Right lung (tissue), 5 donors: Measurements from ENCODE around the gene ECD. TPM values are rescaled to one million over a fixed set of nuclear protein-coding genes. Genes with fewer than 3 reads are reported as not detected.
"Not testable (repeated sequence)": the region's sequence is repeated elsewhere in the genome, so short reads cannot be mapped to it uniquely, and the experiment has no call there.

Source experiments
- DNase-seq, 2 donors: peaks; one replicate each; pipeline ENCODE4 v3.0.0-alpha.2; 2013
- polyA plus RNA-seq, 5 donors: library from polyadenylated mRNA; unstranded; fragments of 120-200 nt; gene quantifications; one replicate each; pipeline versions ENCODE4 v1.2.1 to v1.2.3, GENCODE V29; 2013; ENCODE audit warnings: inconsistent platforms in 1 of 5, low replicate concordance in 1 of 5; ENCODE audit not compliant: insufficient read length in 5 of 5, insufficient read depth in 1 of 5

Gene ECD
- polyA plus RNA-seq, 5 donors: 30.7 to 42.4 (median 39.0) TPM

GRCh38 chr10:73163096-73163495, 4.7 kb downstream of the ECD start:
- DNase-seq: no peak

- DNase-seq: no peak
Measured at GRCh38 chr10:73161662-73162061, 6.1 kb downstream of the ECD start.

DNA sequence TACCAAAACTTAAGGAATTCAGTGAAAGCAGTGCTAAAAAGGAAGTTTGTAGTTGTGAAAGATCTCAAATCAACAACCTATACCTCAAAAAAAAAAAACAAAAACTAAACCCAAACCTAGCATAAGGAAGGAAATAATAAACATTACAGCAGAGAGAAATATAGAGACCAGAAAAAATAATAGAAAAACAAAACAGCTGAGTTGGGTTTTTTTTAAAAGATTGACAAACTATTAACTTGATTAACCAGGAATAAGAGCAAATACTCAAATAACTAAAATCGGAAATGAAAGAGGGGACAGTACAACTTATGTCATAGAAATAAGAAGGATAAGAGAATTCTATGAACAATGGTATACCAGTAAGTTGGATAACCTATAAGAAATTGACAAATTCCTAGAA, 6.7 kb downstream of the ECD start:
- DNase-seq: no peak

GRCh38 chr10:73159038-73159648, 8.7 kb downstream of the ECD start:
- peak; percentile 29 to 36 for DNase-seq

DNA sequence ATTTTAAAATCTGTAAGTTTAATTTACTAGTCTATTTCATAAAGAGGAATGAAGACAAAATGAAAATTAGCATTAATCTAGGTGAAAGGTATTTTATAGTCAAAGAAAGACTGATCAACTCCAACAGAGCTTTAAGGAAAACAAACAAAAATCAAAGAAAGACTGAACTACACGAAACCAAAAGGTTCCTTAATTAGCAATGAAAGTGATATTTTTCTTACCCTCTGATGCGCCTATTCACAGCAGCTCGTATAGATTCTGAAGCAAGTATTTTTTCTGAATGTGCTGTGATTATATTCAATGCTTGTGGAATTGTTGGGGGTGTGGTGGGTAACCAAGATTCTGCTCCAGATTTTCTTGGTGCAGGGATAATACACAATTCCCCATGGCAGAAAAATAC, 11.8 kb downstream of the ECD start:
- DNase-seq: no peak

GRCh38 chr10:73152009-73152408, 15.8 kb downstream of the ECD start:
- no peak for DNase-seq

GRCh38 chr10:73150633-73151413, 17.0 kb downstream of the ECD start:
- not testable (repeated sequence) for DNase-seq

- no peak for DNase-seq
Measured at GRCh38 chr10:73141603-73142002, 26.2 kb downstream of the ECD start.

DNA sequence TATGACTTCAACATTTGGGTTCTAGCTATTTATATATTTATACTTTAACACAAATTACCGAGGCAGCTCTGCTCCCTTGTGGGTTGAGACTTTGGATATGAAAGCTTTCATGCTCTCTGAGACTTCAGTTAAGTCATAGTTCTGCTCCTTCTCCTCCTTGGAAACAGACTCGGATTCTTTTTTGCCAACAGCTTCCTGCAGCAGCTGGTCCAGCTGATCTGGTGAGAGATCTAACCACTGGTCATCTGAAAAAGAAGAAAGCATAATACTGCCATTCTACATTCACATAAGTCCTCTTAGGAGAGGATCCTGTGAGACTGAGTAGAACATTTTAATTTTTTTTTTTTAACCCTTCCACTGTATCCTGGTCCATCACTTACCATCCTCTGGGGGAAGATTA, 28.6 kb downstream of the ECD start:
- DNase-seq: no peak

DNA sequence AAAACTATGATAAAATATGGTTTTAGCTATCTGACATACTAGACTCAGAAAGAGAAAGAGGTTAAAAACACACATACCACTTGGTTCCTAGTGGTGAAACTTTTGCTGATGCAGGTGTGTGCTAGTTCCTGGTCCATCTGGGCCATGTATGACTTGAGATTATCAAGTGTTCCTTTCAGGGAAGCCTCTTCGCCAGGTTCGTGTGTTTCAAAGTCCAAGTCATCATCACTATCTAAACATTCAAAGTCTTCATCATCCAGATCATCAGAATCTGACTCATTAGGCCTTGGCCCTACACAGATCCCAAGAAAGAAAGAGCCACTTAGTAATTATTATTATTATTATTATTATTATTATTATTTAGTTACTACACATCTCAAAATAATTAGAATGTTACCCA, 31.2 kb downstream of the ECD start:
- DNase-seq: no peak

DNA sequence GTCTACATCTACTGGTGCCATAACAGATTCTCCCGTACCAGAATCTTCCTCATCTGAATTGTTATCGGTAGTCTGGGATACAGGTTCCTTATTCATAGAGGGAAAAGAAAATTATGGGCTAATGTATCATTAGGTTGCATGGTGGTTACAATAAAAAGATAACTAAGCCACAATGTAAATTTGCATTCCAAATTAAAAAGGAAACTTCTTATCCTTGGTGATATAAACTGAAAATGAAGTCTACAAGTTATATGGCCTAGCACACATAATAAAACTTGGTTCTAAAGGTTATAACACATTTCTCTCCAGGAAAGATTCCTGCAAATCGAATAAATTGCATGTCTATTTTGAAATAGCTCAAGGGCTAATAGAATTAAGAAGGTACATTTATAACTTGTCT, 33.1 kb downstream of the ECD start:
- no peak for DNase-seq

- DNase-seq: no peak
Measured at GRCh38 chr10:73131913-73132686, 35.7 kb downstream of the ECD start.

GRCh38 chr10:73131301-73131700, 36.5 kb downstream of the ECD start:
- DNase-seq: no peak

- DNase-seq: no peak
Measured at GRCh38 chr10:73126343-73126742, 41.5 kb downstream of the ECD start.

GRCh38 chr10:73119952-73120351, 47.9 kb downstream of the ECD start:
- DNase-seq: no peak

DNA sequence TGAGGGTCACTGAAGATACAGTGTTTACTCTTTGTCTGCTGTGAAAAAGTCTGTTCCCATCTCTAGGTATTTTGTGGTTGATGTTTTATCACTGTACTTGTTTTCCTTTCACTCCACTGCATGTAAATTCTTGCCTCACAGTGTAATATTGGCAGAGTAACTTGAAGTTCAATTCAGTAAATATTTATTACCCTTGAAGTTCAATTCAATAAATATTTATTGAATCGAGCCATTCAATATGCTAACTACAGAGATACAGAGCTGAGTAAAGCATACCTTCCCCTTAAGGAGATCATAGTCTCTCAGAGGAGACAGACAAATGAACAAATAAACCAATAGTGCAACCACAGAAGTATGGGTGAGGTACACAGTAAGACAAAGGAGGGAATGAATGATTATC, 48.4 kb downstream of the ECD start:
- no peak for DNase-seq

GRCh38 chr10:73117976-73118743, 49.6 kb downstream of the ECD start:
- no peak for DNase-seq

DNA sequence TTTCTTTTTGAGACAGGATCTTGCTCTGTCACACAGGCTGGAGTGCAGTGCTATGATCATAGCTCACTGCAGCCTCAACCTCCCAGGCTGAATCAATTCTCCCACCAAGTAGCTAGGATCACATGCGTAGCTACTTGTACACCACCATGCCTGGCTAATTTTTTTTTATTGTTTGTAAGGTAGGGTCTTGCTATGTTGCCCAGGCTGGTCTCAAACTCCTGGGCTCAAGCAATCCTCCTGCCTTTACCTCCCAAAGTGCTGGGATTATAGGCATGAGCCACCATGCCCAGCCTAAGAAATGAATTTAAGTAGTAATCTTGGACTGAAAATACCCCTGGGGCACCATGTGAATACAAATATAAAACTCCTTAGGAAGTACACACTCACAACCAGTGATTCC, 51.8 kb downstream of the ECD start:
- DNase-seq: no peak

DNA sequence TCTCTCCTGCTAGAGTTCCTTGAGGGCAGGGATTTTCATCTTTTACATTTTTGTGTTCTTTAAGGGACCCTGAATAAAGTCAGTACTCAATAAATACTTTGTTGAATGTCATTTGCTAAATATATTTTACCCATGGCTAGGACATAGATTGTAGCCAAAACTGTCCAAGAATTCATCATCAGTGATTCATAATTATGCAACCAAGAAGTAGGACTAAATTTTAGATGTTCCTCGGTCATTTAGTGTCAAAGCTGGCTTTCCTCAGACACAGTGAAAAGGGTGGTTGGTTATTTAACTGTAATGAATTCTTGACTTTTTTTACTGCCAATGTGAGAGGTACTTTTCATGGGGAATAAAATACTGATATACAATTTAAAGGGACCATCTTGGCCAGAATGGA, 54.3 kb downstream of the ECD start:
- DNase-seq: no peak

DNA sequence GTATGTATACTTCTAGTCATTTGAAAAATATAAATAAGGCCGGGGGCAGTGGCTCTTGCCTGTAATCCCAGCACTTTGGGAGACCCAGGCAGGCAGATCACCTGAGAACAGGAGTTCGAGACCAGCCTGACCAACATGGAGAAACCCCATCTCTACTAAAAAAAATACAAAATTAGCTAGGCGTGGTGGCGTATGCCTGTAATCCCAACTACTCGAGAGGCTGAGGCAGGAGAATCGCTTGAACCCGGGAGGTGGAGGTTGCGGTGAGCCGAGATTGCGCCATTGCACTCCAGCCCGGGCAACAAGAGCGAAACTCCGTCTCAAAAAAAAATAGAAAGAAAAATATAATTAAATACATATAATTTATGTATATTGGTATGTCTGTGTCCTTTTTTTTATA, 55.8 kb downstream of the ECD start:
- not testable (repeated sequence) for DNase-seq

DNA sequence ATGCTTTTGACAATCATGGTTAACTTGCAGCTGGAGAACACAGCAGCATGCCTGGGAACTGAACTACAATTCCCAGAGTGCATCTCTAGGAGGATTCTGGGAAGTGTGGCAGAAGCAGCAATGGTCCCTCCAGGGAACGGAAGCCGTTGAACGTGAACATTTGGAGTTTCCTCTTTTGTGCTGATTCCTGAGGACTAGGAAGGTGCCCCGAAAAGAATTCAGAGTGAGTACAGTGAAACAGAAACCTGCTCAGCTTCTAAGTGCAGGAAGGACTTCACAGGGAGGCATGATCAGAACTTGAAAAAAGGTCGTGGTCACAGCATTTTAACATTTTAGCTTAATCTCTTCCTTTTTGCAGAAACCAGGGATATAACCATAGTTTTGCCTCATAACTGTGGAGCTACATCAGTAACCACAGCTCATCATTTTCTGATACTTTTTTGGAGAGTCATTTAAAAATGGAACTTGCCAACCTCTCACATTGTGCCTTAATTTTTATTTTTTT, 57.4 kb downstream of the ECD start, which contains the start of gene NUDT13:
Gene NUDT13, plus strand, starts transcription at position 111 of the 505 bp plus-strand sequence. CDS start 3,911 bp downstream, outside the sequence.
- peak; percentile 67 to 73 for DNase-seq

DNA sequence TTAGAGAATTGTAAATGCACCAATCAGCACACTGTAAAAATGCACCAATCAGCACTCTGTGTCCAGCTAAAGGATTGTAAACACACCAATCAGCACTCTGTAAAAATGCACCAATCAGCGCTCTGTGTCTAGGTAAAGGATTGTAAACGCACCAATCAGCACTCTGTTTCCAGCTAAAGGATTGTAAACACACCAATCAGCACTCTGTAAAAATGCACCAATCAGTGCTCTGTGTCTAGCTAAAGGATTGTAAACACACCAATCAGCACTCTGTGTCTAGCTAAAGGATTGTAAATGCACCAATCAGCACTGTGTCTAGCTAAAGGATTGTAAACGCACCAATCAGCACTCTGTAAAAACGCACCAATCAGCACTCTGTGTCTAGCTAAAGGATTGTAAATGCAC, 58.6 kb downstream of the ECD start:
- DNase-seq: not testable (repeated sequence)
